Measurements from ENCODE around the gene NCBP1.
A peak's percentile ranks its signal among the peaks of the same experiment; 100 is the strongest.
"Not testable (repeated sequence)": the region's sequence is repeated elsewhere in the genome, so short reads cannot be mapped to it uniquely, and the experiment has no call there.

NCBP1 gene

DNA sequence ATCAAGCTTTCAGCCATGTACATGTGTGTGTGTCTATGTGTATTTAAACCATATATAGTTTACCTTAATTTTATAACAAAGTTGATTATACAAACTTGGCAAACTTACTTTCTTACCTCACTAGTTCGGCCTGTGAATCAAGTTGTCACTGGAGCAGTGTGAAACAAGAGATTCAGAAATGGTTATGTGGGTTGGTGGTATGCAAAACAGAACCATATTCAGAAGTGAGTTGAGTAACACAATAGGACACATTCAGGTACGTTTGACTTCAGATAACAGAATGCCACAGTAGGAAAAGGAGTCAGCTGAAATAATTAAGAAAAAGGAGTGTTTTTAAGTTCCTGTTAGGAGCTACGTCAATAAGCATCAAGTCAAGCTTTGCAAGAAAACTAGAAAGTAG lies 42.0 kb downstream of the NCBP1 start:
- DNase-seq, result no peak

GRCh38 chr9:97682242-97682641 lies 48.6 kb downstream of the NCBP1 start:
- DNase-seq, result no peak

- no peak for DNase-seq
Observed at GRCh38 chr9:97688654-97689053, 55.0 kb downstream of the NCBP1 start.

- DNase-seq, result no peak
Observed at GRCh38 chr9:97689401-97690180, 56.0 kb downstream of the NCBP1 start.

- no peak for DNase-seq
Observed at GRCh38 chr9:97694769-97695168, 61.1 kb downstream of the NCBP1 start.

DNA sequence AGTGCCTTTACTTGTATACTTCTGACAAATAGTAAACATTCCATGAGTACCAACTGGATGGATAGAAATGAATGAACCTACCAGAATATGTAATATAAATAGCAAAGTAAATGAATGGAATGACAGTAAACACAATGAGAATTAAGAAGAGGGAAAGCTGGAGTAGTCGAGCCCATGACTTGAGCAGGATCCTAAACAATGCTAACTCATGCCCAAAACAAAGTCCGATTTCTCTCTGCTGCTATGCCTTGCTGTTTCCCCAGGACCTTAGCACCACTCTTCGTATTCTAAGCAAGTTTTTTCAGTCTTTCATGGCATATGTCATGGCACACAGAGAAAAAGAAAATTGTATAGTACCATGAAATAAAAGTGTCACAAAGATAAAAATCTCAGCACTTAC lies 61.8 kb downstream of the NCBP1 start:
- no peak for DNase-seq

- DNase-seq, result no peak
Observed at GRCh38 chr9:97695995-97696802, 62.6 kb downstream of the NCBP1 start.

- peak; percentile 94 for DNase-seq
Observed at GRCh38 chr9:97696803-97697601, 63.4 kb downstream of the NCBP1 start, which contains the start of gene XPA. Gene XPA (minus strand): TSS chr9:97697340. CDS start chr9:97697292, 48 bp downstream.

DNA sequence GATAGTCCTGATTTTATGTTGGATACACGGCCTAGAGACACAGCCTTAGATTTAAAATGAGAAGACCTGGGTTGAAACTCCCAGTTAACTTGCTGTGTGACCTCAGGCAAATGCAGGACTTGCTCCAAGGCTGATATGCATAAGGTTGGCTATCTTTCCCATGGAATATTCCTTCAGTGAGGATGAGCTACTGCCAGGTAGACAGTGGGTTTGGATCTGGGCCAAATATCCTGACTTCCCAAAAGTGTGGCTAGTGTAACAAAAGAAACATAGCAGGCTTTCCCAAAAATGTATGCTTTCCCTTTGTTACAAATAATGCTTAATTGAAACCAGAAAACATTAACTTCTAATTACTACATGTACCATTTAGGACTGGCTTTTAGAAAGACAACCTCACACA lies 64.2 kb downstream of the NCBP1 start:
- DNase-seq, result no peak

GRCh38 chr9:97698865-97699264 lies 65.2 kb downstream of the NCBP1 start:
- no peak for DNase-seq

DNA sequence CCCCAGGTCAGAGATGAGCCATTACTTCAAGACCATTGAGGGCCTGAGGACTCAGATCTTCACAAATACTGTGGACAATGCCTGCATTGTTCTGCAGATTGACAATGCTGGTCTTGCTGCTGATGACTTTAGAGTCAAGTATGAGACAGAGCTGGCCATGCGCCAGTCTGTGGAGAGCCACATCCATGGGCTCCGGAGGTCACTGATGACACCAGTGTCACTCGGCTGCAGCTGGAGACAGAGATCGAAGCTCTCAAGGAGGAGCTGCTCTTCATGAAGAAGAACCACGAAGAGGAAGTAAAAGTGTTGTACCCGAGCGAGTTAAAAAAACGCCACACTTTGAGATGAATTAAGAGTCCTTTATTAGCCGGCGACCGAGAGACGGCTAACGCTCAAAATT lies 65.7 kb downstream of the NCBP1 start:
- not testable (repeated sequence) for DNase-seq

DNA sequence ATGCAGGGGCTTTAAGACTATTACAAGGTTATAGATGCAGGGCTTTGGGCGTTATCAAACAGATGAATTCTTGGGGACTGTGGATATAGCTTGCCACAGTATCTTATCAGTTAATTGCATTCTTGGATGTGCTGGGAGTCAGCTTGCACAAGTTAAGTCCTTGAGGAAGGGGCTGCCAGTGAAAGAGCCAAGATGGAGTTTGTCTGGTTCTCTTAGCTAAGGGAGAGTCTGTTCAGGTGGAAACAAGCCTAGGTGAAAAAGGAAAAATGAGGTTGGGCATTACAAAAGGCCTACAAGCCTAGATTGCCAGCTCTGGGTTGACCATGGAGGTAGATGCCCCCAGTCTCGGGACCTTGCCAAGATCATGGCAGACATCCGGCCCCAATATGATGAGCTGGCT lies 66.2 kb downstream of the NCBP1 start:
- not testable (repeated sequence) for DNase-seq

DNA sequence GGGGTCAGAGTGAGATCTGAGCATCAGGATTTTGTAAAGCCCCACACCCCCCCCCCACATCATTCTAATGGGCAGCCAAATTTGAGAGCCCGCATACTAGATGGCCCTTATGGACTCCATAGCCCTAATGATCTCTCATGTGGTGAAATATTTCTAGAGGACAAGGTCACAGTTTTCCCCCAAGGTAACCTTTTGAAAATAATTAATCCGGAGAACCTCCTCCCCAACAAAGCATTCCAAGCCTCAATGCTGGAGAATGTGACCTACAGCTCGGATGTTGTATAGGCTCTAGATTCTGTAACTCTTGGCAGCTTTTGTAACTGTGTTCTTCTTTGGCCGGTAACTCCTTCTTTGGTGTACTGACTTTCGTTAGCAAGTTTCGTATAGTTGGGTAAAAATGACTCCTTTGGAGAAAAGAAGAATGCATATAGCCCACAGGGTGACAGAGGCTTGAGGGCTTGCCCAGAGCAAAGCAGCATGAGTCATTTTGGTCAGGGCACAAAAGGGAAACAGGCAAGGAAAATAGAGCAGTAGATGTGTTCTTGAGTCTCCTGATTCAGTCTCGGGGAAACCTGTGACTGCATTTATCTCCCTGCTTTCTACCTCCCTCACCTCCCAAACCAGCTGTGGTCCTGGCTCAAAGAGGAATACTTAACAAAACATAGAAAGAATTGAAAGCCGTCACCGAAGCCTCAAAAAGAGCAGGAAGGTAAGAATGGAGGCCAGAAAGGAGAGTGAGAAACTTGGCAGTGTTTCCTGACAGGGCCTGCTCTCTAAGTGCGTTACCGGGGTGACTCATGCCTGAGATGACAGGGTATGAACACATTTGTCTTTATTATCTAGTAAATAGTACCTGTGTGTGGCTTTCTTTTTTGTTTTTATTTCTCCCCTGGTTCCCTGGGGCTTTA lies 70.1 kb downstream of the NCBP1 start:
- no peak for DNase-seq

- DNase-seq, result no peak
Observed at GRCh38 chr9:97704345-97704677, 70.7 kb downstream of the NCBP1 start.

DNA sequence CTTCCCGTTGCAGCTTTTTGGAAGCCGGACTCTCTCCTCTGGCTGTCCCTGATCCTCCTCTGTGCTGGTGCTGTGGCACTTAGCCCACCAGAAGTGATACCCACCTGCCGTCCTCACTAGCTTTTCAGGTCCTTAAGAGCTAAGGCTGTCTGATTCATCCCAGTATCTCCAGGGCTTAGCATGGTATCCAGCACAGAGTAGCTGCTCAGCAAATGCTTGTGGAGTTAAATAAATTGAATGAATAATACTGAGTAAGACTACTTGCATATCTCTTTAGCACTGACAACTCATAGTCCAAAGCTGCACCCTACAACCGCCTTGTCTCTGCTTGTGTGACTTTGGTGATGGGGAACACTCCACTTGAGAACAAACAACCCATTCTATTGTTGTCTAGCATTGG lies 71.2 kb downstream of the NCBP1 start:
- no peak for DNase-seq

DNA sequence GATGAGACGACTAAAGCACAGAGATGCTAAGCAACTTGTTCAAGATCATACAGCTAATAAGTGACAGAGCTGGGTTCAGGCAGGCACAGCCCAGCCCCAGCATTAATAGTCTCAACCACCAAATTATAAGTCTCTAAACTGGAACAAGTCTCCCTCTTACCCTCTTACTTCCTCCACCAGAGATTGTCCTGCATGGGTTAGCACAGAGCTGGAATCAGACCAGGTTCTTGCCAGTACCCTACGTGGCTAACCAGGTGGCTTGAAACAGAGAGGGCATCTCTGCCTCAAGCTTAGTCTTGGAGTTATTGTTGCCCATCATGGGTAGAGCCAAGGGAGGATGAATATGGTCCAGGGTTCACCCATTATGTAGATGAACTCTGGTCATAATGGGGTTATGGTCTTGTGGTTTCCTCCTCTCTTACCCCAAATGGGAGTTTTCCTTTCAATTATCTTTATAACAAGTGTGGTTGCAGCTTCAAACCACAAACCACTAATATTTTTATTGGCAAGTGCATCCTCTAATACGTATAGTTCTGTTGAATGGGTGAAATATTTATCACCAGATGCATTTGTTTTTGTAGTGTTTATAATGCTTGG lies 71.8 kb downstream of the NCBP1 start:
- DNase-seq, result no peak

DNA sequence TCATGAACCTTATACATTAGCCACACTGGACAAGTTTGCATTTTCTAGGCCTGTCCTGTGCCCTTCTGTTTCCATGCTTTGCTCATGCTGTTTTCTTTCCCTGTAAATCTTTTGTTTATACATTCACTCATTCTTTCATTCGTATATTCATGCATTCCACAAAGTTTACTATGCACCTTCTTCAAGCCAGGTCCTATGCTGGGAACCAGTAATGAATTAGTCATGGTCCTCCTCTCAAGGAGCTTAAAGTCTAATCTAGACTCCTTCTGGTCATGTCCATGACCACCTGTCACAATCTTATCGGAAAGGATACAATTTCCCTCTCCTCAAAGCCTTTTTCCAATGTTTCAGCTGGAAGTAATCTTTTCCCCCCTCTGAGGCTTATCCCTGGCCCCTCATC lies 72.6 kb downstream of the NCBP1 start:
- no peak for DNase-seq

DNA sequence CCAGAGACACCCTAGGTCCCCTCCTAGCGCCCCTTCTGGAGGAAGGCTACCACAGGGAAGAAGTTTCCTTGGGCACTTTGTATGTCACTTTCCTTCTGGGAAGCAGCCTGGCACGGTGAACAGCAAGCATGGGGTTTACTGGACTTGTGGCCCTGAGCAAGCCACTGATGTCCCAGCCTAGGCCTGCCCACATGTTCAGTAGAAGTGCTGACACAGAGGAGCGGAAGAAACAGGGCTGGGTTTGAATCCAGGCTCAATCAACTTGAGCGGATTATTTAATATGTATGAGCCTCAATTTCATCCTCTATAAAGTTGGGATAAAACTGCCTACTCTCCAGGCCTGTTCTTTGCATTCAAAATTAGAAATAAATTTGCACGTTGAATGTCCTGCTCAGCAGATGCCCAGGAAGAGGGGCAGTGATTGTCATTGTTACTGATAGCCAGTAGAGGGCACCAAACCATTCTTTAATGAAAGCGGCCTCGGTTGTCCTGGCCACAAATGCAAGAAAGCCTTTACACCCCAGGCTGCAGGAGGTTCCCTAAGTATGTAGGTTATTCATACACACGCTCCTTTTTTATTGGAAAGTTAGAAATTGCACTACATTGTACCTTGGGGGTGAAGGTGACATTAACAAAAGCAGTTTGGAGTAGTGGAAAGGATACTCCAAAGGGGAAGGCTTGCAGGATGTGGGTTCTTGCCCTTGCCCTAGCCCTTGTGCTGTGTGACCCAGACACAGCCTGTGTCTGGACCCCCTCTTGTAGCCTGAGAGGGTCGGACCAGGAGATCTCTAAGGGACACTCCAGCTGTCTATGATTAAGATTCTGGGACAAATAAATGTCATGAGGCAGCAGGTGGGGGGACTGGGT lies 77.0 kb downstream of the NCBP1 start:
- peak; percentile 21 for DNase-seq

DNA sequence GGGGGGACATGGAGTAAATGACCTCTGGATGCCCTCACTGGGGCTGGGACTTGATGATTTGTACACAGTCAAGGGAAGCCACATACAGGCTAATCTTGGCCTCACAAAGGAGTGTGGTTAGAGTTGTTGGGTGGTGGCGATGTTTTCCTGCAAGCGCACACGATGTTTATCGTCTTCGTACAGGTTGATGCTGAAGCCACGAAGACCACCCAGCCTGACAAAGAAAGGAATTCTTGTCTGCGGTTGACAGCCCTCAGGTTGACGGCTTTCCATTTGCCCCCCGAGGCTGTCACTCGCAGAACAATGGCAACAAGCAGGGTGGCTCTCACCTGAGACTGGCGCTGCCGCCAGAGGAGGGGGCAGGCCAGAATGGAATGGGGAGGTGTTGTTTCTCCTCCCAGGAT lies 77.6 kb downstream of the NCBP1 start:
- no peak for DNase-seq

DNA sequence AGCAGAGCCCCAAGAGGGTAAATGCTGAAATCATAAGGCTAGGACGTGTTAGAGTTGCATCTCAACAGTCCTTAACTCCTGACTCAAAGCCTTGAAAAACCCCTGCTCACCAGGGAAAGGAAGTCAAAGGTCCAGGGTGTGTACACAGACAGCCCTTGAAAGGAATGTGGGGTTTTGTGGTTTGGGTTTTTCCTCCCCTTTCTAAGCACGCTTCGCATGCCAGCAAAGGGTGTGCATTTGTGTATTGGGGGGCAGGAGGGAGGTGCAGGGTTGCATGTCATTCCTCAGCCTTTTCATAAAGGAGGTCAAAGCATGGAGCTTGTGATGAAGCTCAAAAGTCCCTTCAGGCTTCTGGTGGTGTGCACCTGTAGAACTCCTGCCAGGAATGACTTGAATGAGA lies 80.8 kb downstream of the NCBP1 start:
- no peak for DNase-seq

DNA sequence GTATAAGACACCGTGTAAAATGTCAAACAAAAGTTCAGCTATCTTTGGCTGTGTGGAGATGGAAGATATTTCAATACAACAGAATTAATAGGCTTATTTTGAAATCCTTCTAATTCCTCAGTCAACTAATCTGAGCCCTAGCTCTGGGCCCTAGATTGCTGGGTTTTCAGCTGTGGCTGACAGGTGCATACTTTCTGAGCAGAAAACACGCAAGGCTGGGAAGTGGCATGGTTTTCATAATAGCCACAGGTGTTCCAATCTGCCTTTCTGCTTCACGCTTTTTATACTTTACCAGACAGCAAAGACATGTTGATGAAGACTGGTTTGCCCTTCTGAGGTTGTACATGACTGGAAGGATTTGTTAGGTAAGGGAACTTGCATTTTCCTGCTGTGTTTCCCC lies 84.2 kb downstream of the NCBP1 start:
- no peak for DNase-seq

Data from effector CD4-positive, alpha-beta T cell (primary cell).